GM21717 (cell line): ENCODE measurements around the gene IRX2.

Experiments
- ATAC-seq: cut with Tn5 transposase; IDR thresholded peaks from one replicate; pipeline ENCODE4 v1.9.1; 2021; ENCODE audit warnings: mild to moderate bottlenecking, moderate library complexity; ENCODE audit not compliant: unreplicated experiment

Gene IRX2

GRCh38 chr5:2751592-2752021 is at the start of gene IRX2:
Gene IRX2 (minus strand): TSS chr5:2751677. CDS start chr5:2751413, 264 bp downstream.
- no peak for ATAC-seq

GRCh38 chr5:2800035-2800434 is 48.6 kb upstream of the IRX2 start:
- ATAC-seq = no peak

- ATAC-seq = no peak
Measured at GRCh38 chr5:2797981-2798380, 46.5 kb upstream of the IRX2 start.

- ATAC-seq = no peak
Measured at GRCh38 chr5:2797160-2797559, 45.7 kb upstream of the IRX2 start.

GRCh38 chr5:2783223-2783622 is 31.7 kb upstream of the IRX2 start:
- ATAC-seq = no peak

- ATAC-seq = no peak
Measured at GRCh38 chr5:2782658-2783057, 31.2 kb upstream of the IRX2 start.

- no peak for ATAC-seq
Measured at GRCh38 chr5:2780421-2781171, 29.1 kb upstream of the IRX2 start.

- ATAC-seq = no peak
Measured at GRCh38 chr5:2779459-2779858, 28.0 kb upstream of the IRX2 start.

GRCh38 chr5:2776337-2777302 is 25.1 kb upstream of the IRX2 start:
- ATAC-seq = no peak

- ATAC-seq = no peak
Measured at GRCh38 chr5:2773327-2773726, 21.9 kb upstream of the IRX2 start.

- no peak for ATAC-seq
Measured at GRCh38 chr5:2767089-2767488, 15.6 kb upstream of the IRX2 start.

- no peak for ATAC-seq
Measured at GRCh38 chr5:2764581-2764980, 13.1 kb upstream of the IRX2 start.

GRCh38 chr5:2763533-2763794 is 12.0 kb upstream of the IRX2 start:
- ATAC-seq = no peak

- ATAC-seq = no peak
Measured at GRCh38 chr5:2762744-2763532, 11.5 kb upstream of the IRX2 start.

- no peak for ATAC-seq
Measured at GRCh38 chr5:2761921-2762488, 10.5 kb upstream of the IRX2 start.

GRCh38 chr5:2759696-2760461 is 8.4 kb upstream of the IRX2 start:
- no peak for ATAC-seq

- ATAC-seq = no peak
Measured at GRCh38 chr5:2759091-2759490, 7.6 kb upstream of the IRX2 start.

GRCh38 chr5:2758632-2759031 is 7.2 kb upstream of the IRX2 start:
- ATAC-seq = no peak

- ATAC-seq = no peak
Measured at GRCh38 chr5:2757563-2758351, 6.3 kb upstream of the IRX2 start.
